Measurements from ENCODE around the gene ALOXE3.

ALOXE3 gene

GRCh38 chr17:8117980-8118768 is at the start of gene ALOXE3:
ALOXE3 (minus strand) TSS chr17:8118514; CDS start chr17:8117990, 524 bp downstream.
- DNase-seq, result no peak

DNA sequence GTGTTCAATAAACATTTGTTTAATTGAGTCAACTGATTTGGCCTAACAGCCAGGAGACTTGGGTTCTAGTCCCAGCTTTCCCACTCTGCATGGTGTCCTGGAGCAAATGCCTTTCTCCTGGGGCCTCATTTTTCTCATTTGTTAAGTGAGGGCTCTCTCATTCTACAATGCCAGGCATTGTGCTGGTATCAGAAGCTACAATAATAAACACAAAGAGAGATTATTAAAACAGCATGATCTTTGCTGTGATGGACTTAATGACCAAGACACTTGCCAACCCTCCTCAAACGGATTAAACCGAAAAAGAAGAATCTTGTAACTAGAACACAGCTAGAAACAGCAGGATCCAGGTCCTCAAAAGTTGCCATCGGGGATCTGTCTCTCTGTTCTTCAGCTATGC is 49.2 kb upstream of the ALOXE3 start:
- DNase-seq, result no peak

GRCh38 chr17:8166731-8167130 is 48.4 kb upstream of the ALOXE3 start:
- DNase-seq, result no peak

DNA sequence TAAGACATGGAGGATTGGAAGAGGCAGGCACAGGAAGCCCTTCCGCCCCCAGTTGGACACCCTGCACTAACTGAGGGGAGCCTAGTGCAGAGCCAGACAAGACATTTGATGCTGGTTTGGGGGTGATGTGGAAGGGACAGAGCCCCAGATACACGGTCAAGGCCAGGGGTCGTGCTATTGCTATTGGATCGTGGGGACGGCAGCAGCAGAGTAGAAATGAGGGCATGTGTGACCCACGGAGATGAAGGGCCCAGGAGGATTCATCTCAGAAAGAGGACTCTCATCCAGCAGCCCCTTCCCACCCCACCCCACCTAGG is 46.5 kb upstream of the ALOXE3 start:
- DNase-seq, result no peak

- DNase-seq, result peak; percentile 89
Measured at GRCh38 chr17:8163978-8164814, 45.9 kb upstream of the ALOXE3 start.

DNA sequence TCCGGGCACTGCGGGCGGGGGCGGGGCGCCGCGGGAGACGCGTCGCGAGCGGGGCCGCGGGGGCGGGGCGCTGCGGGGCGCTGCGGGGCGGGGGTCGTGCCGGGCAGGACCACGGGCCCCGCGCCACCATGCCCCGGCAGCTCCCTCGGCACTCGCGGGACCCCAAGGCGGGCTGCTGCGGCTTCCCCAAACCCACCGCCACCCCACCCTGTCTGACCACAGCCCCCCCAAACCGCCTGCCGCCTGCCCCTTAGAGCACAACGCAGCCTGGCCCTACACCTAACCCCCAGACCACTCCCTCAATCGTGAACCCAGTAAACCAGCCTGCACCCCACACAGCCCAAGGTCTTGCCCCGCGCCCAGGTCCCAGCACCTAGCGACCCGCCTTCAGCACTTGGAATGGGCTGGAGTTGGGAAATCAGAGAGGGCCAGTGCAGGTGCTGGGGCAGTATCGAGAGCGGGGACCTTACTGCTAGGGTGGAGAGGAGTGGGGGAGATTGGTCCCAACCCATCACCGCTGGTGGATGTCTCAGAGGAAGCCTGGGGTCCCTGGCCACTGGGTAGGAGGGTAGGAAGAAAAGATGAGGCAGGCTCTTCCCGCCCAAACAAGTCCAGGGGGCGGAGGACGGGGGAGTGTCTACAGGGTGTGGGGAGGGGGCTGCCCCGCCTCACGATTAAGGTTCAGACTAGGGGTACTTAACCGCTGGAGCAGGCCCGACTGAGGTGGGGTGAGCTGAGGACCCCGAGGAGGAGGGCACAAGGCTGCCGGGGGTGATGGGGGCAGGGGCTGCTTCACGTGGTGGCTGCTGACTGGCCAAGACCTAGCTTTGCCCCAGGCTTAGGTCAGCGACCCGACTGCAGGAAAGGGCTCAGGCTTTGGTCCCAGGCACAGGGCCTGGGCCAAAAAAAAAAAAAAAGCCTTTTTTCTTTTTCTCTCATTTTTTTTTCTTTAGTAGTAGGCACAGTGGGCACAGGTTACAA is 45.0 kb upstream of the ALOXE3 start:
- DNase-seq, result peak; percentile 72

DNA sequence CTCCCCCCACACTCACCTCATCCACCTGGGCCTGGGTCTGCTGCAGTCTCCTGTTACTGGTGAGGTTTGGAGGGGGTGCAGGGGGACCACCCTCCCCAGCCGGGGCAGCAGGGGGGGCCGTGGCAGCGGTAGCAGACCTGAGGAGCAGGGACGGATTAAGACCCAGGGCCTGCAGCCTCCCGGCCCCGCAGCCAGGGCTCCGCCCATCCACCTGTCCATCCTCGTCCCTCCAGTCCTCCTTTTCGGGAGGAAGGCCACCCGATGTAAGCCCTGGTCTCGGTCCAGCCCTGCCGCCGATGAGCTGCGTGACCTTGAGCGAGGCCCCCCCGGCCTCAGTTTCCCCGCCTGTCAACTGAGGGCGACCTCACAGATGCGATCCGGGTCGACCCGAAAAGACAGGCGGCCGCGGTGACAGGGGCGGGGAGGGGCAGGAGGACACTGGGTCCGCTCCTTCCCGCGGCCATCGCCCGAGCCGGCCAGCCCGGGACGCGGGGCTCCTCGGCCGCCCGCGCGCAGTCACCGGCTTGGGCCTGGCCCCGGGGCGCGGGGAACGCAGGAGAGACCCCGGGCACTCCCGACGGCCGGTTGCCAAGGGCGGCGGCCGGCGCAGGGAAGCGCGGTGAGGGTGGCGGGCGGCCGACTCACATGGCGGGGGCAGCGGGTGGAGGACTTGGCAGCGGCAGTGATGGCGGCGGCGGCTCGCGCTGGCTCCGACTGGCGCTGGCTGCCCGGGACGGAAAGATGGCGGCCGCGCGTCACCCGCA is 44.1 kb upstream of the ALOXE3 start, which contains the start of gene VAMP2:
VAMP2 (minus strand) TSS at position 716 of the 764 bp plus-strand sequence; CDS start at position 647, 69 bp downstream.
- peak; percentile 95 for DNase-seq

- no peak for DNase-seq
Measured at GRCh38 chr17:8161289-8162232, 43.2 kb upstream of the ALOXE3 start.

- DNase-seq, result no peak
Measured at GRCh38 chr17:8160741-8161221, 42.5 kb upstream of the ALOXE3 start.

DNA sequence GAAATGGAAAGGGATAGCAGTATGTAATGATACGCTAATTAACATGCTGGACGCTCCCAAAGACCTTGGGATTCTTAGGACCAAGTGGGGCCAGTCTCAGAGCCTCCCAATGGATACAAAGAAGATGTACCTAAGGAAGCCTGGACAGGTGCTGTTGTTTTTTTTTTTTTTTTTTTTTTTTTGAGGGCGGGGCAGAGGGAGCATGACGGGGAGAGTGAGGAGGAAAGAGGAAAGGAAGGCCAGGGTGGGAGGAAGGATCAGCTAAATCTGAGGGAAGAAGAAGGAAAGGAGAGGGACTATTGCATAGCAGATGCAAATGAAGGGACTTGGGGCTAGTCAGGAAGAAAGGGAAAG is 41.9 kb upstream of the ALOXE3 start:
- DNase-seq, result no peak

DNA sequence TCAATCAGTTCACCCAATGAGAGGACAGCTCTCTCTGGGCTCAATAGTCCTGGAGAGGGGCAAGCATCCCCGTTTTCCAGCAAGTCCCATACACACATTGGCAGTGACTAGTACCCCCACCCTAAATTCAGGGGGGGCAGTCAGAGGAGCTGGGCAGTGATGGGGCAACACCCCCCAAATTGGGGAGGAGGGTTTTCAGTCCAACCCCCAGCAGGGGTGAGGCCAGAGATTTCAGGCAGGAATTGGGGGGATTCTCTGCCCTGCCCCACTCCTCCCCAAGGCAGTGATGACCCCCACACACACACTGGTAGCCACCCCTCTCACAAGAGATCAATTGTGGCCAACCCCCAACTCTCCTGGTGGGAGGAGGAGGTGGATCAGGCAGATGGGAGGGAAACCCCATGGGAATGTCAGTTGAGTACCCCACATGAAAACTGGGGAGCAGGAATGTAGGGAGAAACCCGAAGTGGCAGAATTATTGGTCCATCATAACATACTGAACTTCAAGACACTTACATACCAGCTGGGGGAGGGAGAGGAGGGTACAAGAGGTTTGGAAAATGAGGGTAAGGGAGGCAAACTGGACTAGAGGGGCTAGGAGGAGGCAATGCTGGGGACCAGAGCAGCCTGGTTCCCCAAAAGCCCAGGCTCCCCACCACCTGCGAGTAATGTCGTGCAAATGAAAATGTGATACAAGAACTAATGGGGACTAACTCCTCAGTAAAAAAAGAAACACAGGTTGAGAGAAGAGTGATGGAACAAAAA is 41.3 kb upstream of the ALOXE3 start:
- DNase-seq, result no peak

DNA sequence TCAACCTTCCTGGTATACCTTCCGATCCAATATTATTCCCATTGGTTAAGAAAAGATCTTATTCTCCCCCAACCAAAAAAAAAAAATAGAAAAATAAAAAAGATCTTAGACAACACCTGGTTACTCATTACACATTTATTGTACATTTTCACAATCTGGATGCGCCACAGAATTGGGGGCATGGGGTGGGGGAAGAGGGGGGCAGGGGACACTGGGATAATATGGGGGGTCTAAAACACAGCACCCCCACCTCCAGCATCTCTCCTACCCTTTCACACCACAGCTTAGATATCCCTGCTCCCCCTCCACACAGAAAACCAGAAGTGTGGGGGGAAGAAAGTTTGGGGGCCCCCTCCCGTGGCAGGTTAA is 40.7 kb upstream of the ALOXE3 start:
- no peak for DNase-seq

DNA sequence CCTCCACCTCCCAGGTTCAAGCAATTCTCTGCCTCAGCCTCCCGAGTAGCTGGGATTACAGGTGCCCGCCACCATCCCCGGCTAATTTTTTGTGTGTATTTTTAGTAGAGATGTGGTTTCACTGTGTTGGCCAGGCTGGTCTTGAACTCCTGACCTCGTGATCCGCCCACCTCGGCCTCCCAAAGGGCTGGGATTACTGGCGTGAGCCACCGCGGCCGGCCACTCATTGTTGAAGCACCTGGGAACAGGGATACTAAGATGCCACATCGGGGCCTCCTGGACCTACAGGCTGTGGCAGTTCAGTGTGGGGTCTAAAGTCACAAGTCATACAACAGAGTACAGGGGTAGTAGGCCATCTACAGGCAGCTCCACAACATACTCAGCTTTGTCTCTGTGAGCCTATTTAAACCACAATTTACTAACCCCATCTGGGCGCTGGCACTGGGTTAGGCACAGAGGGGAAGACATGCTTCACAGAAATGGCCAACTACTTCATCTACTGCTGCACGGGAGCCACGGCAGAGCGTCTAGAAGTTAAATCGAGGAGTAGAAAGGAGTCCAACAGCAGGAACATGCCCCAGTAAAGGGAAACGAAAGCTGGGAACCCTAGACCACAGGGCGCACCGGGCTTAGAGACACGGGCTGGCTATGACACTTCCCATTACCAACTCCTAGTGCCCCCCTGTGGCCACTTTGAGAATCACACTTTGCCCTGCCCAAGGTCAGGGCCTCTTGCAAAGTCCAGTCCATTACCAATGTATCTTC is 40.1 kb upstream of the ALOXE3 start:
- peak; percentile 96 for DNase-seq

DNA sequence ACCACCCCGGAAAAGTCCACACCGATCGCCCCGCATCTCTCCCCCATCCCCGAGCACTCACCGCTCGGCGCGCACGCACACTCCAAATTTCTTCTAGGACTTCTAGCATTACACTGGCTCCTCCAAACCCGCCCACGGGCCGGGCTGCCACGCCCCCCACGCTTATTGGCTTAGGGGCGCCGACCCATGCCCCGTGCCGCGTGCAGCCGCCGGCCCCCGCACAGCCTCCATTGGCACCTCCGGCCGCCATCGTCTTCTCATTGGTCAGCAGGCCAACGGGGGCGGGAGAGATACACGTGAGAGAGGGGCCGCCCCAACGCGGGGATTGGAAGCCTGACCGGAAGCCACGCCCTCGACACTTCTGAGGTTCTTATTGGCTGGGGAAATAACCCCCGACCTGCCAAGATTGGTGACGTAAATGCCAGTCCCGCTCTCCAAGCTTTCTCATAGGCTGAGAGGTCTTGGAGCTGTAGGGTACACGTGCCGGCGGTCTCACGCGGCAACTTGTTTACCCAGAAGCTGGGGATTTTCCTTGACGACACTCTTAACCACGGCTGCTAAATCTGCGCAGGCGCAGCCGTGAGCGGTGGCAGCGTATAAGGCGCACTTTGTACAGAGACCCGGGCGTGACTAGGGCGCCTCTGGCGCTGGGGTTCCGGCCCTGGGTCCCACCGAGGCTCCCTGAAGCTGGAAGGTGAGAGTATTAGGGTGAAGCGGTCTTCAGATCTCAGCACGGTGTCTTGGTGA is 38.1 kb upstream of the ALOXE3 start:
- DNase-seq, result peak; percentile 100

DNA sequence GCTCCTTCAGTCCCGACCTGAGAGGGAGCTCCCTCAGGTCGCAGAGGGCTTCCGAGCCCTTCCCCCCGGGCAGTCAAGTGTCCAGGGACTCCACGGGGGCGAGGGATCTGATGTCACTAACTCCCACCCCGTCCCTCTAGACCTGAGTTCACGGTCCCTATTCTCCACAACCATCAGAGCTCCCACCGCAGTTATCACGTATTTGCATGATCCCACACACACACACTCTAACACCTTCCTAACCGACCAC is 37.6 kb upstream of the ALOXE3 start:
- peak; percentile 72 for DNase-seq

DNA sequence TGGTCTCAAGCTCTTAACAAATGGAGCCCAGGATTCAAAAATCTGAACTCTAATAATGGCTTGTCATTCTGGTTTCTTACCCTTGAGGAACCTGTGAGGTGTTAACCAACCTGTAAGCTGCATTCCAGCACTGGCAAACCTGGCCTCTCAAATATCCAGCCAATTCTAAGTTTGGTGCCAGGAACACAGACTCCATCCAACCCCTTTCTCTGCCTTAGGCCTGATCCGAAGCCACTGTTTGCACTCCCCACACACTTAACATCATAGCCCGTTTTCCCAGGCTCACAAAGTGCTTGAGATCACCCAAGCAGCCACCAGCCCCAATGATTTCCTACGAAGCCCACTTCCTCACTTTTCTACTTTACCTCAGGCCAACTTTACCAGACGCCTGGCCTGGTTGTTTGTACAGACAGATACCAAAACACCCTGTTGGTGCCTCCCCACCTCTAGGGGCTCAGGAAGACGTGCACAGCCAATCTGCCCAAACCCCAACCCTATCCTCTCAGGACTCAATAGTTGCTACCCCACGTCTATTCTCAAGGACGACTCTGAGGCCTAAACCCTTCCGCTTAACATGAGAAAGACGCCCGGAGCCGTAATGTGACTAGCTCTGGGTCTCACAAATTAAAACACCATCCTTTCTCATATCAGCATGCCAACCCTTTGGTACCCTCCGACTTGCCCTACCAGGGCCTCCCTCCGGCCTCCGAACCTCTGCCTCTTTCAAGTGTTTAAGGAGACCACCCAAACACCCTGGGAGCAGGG is 37.1 kb upstream of the ALOXE3 start:
- DNase-seq, result no peak

GRCh38 chr17:8154608-8155155 is 36.4 kb upstream of the ALOXE3 start:
- no peak for DNase-seq

Data from activated effector memory CD4-positive, alpha-beta T cell treated with anti-CD3 and anti-CD28 coated beads, Interleukin-2, amount 50 U/mL, for 16 hours (primary cell).